ENCODE measurements around the gene STAT2. TPM values are rescaled to one million over a fixed set of nuclear protein-coding genes. Genes with fewer than 3 reads are reported as not detected.
A peak's percentile ranks its signal among the peaks of the same experiment; 100 is the strongest.

Gene STAT2
- total and polyA plus RNA-seq, 9 of the 15 experiments (the other 6 are each of a cell fraction or from before 2014, with no cell fraction given): 15.5 to 46.9 (median 40.1) TPM

GRCh38 chr12:56359851-56360767 is at the start of gene STAT2 (continued):
- TF ChIP-seq E2F1 (CRISPR knock-in tag; IDR thresholded peaks at IDR 0.05) (peak; percentile 73; the same call in 1 of the 2 replicates), BCLAF1 (IDR thresholded peaks at IDR 0.05; ENCODE audit: borderline replicate concordance in 1 of 2, control insufficient read depth in 1 of 2, low read depth in 2 of 2, low read length in 1 of 2) (no peak), LARP7 (IDR thresholded peaks at IDR 0.05) (no peak), PHF8 (IDR thresholded peaks at IDR 0.05; ENCODE audit: borderline replicate concordance, low read length) (peak; percentile 65; the same call in 1 of the 2 replicates), NBN (IDR thresholded peaks at IDR 0.05; ENCODE audit: low read depth) (0 out of 2 replicates have a peak, but pooled peaks have one; percentile 59), SNAPC5 (CRISPR knock-in tag; IDR thresholded peaks at IDR 0.05) (no peak), HBP1 (CRISPR knock-in tag; IDR thresholded peaks at IDR 0.05) (no peak), ZBTB17 (CRISPR knock-in tag; IDR thresholded peaks at IDR 0.05) (peak; percentile 98), ZKSCAN8 (CRISPR knock-in tag; IDR thresholded peaks at IDR 0.05) (no peak), MTA1 (IDR thresholded peaks at IDR 0.05; ENCODE audit: borderline replicate concordance) (0 out of 2 replicates have a peak, but pooled peaks have one; percentile 13), ZNF561 (CRISPR knock-in tag; conservative IDR thresholded peaks at IDR 0.05) (no peak), SETDB1 (IDR thresholded peaks at IDR 0.05; ENCODE audit: low read length) (no peak), RFX1 (IDR thresholded peaks at IDR 0.05) (peak; percentile 42; the same call in 1 of the 2 replicates), FUS (optimal IDR thresholded peaks at IDR 0.05; ENCODE audit: low read depth, low read length) (no peak), POLR2A (conservative IDR thresholded peaks at IDR 0.05) (peak; percentile 82), ZFPM2 (CRISPR knock-in tag; IDR thresholded peaks at IDR 0.05) (no peak), TAF1 (IDR thresholded peaks at IDR 0.05; ENCODE audit: control insufficient read depth, extremely low read depth, insufficient read depth, low read length, severe bottlenecking) (peak; percentile 78), MTF1 (CRISPR knock-in tag; IDR thresholded peaks at IDR 0.05; ENCODE audit: borderline replicate concordance) (no peak), RBM17 (IDR thresholded peaks at IDR 0.05; ENCODE audit: borderline replicate concordance, low read depth, low read length) (no peak), POU5F1 (IDR thresholded peaks at IDR 0.05; ENCODE audit: borderline replicate concordance, low read depth, low read length, partially characterized antibody) (no peak), ZNF511 (CRISPR knock-in tag; IDR thresholded peaks at IDR 0.05) (0 out of 2 replicates have a peak, but pooled peaks have one; percentile 37), NCOA1 (IDR thresholded peaks at IDR 0.05; ENCODE audit: low read depth) (no peak)

Measured in K562 (cell line).